GM19468 (cell line): ENCODE data around the gene PEX11A.

Source experiments
- ATAC-seq: cut with Tn5 transposase; IDR thresholded peaks from one replicate; pipeline ENCODE4 v1.9.1; 2021; ENCODE audit warnings: mild to moderate bottlenecking, moderate library complexity, moderate number of reproducible peaks; ENCODE audit not compliant: unreplicated experiment; ENCODE audit errors: extremely low read depth

PEX11A gene

GRCh38 chr15:89632563-89633430 is 57.8 kb downstream of the PEX11A start:
- ATAC-seq, result no peak

- ATAC-seq, result no peak
Measured at GRCh38 chr15:89631902-89632264, 58.7 kb downstream of the PEX11A start.
